KMS-11 (cell line): ENCODE measurements around the gene GPNMB.

Experiments
- H2AFZ ChIP-seq: fragments of 200-600 bp; sonication (generic); 2 replicates; pipeline ENCODE4 v1.6.1; 2016; ENCODE audit warnings: antibody characterized with exemption, mixed run types, low read depth
- H3K27ac ChIP-seq: fragments of 200-600 bp; sonication (generic); 2 replicates; pipeline ENCODE4 v1.6.1; 2016; ENCODE audit warnings: mild to moderate bottlenecking, mixed run types
- H3K27me3 ChIP-seq: fragments of 200-600 bp; sonication (generic); 2 replicates; pipeline ENCODE4 v1.6.1; 2017; ENCODE audit warnings: mild to moderate bottlenecking, low read depth, mixed run types, moderate library complexity; ENCODE audit not compliant: insufficient read depth
- H3K36me3 ChIP-seq: fragments of 200-600 bp; sonication (generic); 2 replicates; pipeline ENCODE4 v1.6.1; 2017; ENCODE audit warnings: mild to moderate bottlenecking, mixed run types; ENCODE audit not compliant: insufficient read depth
- H3K4me1 ChIP-seq: fragments of 200-600 bp; sonication (generic); 2 replicates; pipeline ENCODE4 v1.6.1; 2016; ENCODE audit warnings: mild to moderate bottlenecking, low read depth, mixed run types; ENCODE audit not compliant: poor library complexity, severe bottlenecking
- H3K4me2 ChIP-seq: fragments of 200-600 bp; sonication (generic); 2 replicates; pipeline ENCODE4 v1.7.0; 2016; ENCODE audit warnings: mild to moderate bottlenecking, mixed run types
- H3K4me3 ChIP-seq: fragments of 200-600 bp; sonication (generic); IDR thresholded peaks from 2 replicates; pipeline ENCODE4 v1.6.1; 2017; ENCODE audit warnings: low read depth, low read length, mixed read lengths; ENCODE audit not compliant: insufficient read depth
- H3K79me2 ChIP-seq: fragments of 200-600 bp; sonication (generic); 2 replicates; pipeline ENCODE4 v1.6.1; 2016; ENCODE audit warnings: low read depth, mixed run types; ENCODE audit not compliant: insufficient read depth
- H3K9ac ChIP-seq: fragments of 200-600 bp; sonication (generic); 2 replicates; pipeline ENCODE4 v1.6.1; 2016; ENCODE audit warnings: mild to moderate bottlenecking, mixed run types
- H4K20me1 ChIP-seq: fragments of 200-600 bp; sonication (generic); 2 replicates; pipeline ENCODE4 v1.6.1; 2016; ENCODE audit warnings: mild to moderate bottlenecking, mixed run types; ENCODE audit not compliant: insufficient read depth
- TF ChIP-seq, protein P1 (sequence below): fragments of 200-600 bp; sonication (generic); conservative IDR thresholded peaks from 2 replicates; pipeline ENCODE4 v1.6.1; 2017; ENCODE audit warnings: low read depth, mild to moderate bottlenecking, antibody characterized with exemption, low read length, moderate library complexity, mixed read lengths

GPNMB gene

DNA sequence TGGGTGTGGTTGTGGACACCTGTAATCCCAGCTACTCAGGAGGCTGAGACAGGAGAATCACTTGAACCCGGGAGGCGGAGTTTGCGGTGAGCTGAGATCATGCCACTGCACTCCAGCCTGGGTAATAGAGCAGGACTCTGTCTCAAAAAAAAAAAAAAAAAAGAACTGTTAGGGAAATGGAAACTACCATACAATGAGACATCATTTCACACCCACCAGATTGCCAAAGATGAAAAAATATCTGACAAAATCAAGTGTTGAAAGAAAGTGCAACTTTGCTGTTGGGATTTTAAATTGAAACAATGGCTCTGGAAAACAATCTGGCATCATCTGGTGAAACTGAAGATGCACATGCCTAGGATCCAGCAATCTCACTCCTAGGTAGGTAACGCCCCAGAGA lies 36.5 kb downstream of the GPNMB start:
- Histone ChIP-seq H3K36me3 (no peaks in the 10 kb centered on the region), H3K4me2 (no peak overlapping the region), H3K4me3 (no peak overlapping the region), H3K27me3 (no peaks in the 10 kb centered on the region), H3K27ac (no peak overlapping the region), H4K20me1 (no peaks in the 10 kb centered on the region), H3K79me2 (no peaks in the 10 kb centered on the region), H3K9ac (no peak overlapping the region), H3K4me1 (peaks cover 13% of the 10 kb centered on the region), H2AFZ (no peak overlapping the region)
- TF ChIP-seq, protein P1, sequence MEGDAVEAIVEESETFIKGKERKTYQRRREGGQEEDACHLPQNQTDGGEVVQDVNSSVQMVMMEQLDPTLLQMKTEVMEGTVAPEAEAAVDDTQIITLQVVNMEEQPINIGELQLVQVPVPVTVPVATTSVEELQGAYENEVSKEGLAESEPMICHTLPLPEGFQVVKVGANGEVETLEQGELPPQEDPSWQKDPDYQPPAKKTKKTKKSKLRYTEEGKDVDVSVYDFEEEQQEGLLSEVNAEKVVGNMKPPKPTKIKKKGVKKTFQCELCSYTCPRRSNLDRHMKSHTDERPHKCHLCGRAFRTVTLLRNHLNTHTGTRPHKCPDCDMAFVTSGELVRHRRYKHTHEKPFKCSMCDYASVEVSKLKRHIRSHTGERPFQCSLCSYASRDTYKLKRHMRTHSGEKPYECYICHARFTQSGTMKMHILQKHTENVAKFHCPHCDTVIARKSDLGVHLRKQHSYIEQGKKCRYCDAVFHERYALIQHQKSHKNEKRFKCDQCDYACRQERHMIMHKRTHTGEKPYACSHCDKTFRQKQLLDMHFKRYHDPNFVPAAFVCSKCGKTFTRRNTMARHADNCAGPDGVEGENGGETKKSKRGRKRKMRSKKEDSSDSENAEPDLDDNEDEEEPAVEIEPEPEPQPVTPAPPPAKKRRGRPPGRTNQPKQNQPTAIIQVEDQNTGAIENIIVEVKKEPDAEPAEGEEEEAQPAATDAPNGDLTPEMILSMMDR, result no peak

- no peaks in the 10 kb centered on the region for H3K36me3 ChIP-seq
- H3K4me2 ChIP-seq, result no peak overlapping the region
- peaks cover 13% of the 10 kb centered on the region for H3K4me1 ChIP-seq
- no peak overlapping the region for H3K27ac ChIP-seq
- H3K4me3 ChIP-seq, result no peak overlapping the region
- H3K79me2 ChIP-seq, result no peaks in the 10 kb centered on the region
- no peak overlapping the region for H2AFZ ChIP-seq
- no peak overlapping the region for H3K9ac ChIP-seq
- TF ChIP-seq, protein P1, result no peak
- H4K20me1 ChIP-seq, result no peaks in the 10 kb centered on the region
- H3K27me3 ChIP-seq, result no peaks in the 10 kb centered on the region
Measured at GRCh38 chr7:23284871-23285270, 38.3 kb downstream of the GPNMB start.

DNA sequence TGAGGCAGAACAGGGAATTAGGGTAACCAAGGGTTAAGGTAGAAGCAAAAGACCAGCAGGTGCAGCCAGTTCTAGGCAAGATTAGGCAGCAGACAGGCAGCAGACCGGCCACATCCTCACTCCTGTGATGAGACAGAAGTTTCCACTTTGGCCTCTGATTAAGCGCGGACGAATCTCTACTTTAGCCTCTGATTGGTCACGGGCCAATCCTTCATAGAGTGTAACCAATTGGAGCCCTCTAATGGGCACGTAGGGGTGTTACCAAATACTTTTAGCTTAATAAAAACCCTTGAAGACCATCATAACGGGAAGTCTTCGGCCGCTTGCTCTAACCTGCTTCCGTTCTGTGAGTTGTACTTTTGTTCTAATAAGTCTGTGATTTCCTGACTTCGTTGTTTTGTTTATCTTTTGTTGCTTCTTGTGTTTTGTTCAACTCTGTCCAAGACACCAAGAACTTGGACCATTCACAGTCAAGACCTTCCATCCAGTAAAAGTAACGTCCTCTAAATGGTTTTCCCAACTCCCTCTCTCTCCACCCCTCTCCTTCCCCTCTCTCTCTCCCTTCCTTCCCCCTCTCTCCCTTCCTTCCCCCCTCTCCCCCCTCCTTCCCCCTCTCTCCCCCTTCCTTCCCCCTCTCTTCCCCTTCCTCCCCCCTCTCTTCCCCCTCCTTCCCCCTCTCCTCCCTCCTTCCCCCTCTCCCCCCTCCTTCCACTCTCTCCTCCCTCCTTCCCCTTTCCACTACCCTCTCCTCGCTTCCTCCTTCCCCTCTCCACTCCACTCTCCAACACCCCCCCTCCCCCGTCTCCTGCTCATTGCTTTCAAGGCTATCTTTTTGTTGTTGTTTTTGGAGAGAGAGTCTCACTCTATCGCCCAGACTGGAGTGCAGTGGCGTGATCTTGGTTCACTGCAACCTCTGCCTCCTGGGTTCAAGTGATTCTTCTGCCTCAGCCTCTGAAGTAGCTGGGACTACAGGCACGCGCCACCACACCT lies 39.4 kb downstream of the GPNMB start:
- Histone ChIP-seq H4K20me1 (no peaks in the 10 kb centered on the region), H3K36me3 (no peaks in the 10 kb centered on the region), H3K4me3 (no peak overlapping the region), H2AFZ (no peak overlapping the region), H3K27me3 (no peaks in the 10 kb centered on the region), H3K79me2 (no peaks in the 10 kb centered on the region), H3K4me2 (no peak overlapping the region), H3K4me1 (peaks cover 13% of the 10 kb centered on the region), H3K27ac (no peak overlapping the region), H3K9ac (no peak overlapping the region)
- TF ChIP-seq, protein P1, result no peak

DNA sequence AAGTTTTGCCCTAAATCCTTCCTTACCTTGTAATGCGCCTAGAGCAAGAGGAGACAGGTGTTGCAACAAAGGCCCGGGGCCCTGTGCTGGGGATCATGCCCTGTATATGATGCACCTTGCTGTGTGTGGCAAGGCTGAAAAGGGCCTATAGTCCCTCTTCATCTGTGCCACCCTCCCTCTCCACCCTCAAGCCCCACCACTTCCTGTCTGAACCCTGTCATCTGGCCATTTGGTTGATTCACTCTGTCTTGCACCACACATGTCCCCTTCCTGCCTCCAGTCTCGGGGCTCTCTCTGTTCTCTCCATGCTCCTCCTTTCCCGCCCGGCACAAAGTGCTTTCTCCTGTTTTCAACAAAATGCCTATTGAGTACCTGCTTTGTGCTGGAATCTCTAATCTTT lies 41.0 kb downstream of the GPNMB start:
- Histone ChIP-seq H3K79me2 (no peaks in the 10 kb centered on the region), H3K36me3 (no peaks in the 10 kb centered on the region), H4K20me1 (no peaks in the 10 kb centered on the region), H2AFZ (no peak overlapping the region), H3K4me3 (no peak overlapping the region), H3K27me3 (no peaks in the 10 kb centered on the region), H3K4me1 (peaks cover 10% of the 10 kb centered on the region), H3K27ac (no peak overlapping the region), H3K9ac (no peak overlapping the region), H3K4me2 (no peak overlapping the region)
- TF ChIP-seq, protein P1, result no peak
